H4 (cell line): ENCODE measurements around the gene AMZ1. TPM values are rescaled to one million over a fixed set of nuclear protein-coding genes. Genes with fewer than 3 reads are reported as not detected.

ENCODE experiments used
- DNase-seq: peaks from one replicate; pipeline ENCODE4 v3.0.0-alpha.2; 2015; ENCODE audit warnings: low spot score
- total RNA-seq: library from RNA; depleted of rRNA; stranded (reverse); fragments of >200 nt; shearing (Covaris generic); gene quantifications from 2 replicates; pipeline ENCODE4 v1.2.3, GENCODE V29; 2014

Gene AMZ1
- total RNA-seq, 1 experiment from 2014 or later, result not detected

- no peak for DNase-seq
These were observed 36.7 kb upstream of the AMZ1 start for GRCh38 chr7:2651336-2651735.

- DNase-seq, result no peak
These were observed 35.9 kb upstream of the AMZ1 start for GRCh38 chr7:2651847-2652735.

- DNase-seq, result no peak
These were observed 35.3 kb upstream of the AMZ1 start for GRCh38 chr7:2652736-2653060.

- no peak for DNase-seq
These were observed 33.9 kb upstream of the AMZ1 start for GRCh38 chr7:2654059-2654458.

GRCh38 chr7:2655870-2656614 is 32.0 kb upstream of the AMZ1 start:
- DNase-seq, result no peak

- DNase-seq, result no peak
These were observed 30.8 kb upstream of the AMZ1 start for GRCh38 chr7:2657208-2657607.

- no peak for DNase-seq
These were observed 29.9 kb upstream of the AMZ1 start for GRCh38 chr7:2657920-2658671.

- no peak for DNase-seq
These were observed 29.1 kb upstream of the AMZ1 start for GRCh38 chr7:2658941-2659340.

- no peak for DNase-seq
These were observed 28.2 kb upstream of the AMZ1 start for GRCh38 chr7:2659556-2660358.

GRCh38 chr7:2660359-2661095 is 27.5 kb upstream of the AMZ1 start:
- no peak for DNase-seq

GRCh38 chr7:2661096-2661449 is 26.9 kb upstream of the AMZ1 start:
- no peak for DNase-seq

- DNase-seq, result no peak
These were observed 26.3 kb upstream of the AMZ1 start for GRCh38 chr7:2661602-2662272.

GRCh38 chr7:2662273-2663120 is 25.5 kb upstream of the AMZ1 start:
- no peak for DNase-seq

- no peak for DNase-seq
These were observed 24.7 kb upstream of the AMZ1 start for GRCh38 chr7:2663121-2663886.

- no peak for DNase-seq
These were observed 24.0 kb upstream of the AMZ1 start for GRCh38 chr7:2663960-2664359.

GRCh38 chr7:2665359-2665791 is 22.6 kb upstream of the AMZ1 start:
- DNase-seq, result no peak

- no peak for DNase-seq
These were observed 21.8 kb upstream of the AMZ1 start for GRCh38 chr7:2666155-2666554.

- no peak for DNase-seq
These were observed 21.3 kb upstream of the AMZ1 start for GRCh38 chr7:2666588-2667250.
